ENCODE measurements around the gene PTDSS2.

DNA sequence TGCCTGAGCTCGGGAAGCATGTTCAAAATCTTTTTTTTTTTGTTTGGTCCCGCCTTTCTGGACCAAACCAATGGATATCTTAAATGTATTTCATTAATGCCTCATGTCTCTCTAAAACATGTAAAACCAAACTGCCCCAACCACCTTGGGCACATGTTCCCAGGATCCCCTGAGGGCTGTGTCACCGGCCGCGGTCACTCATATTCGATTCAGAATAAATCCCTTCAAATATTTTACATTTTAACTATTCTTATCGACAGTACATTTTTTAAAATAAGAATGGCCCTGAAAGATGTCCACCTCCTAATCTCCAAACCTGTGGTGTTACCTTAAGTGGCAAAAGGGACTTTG, 54.9 kb downstream of the PTDSS2 start:
- no peak for TF ChIP-seq CTCF (IDR thresholded peaks at IDR 0.05)
- no peak for TF ChIP-seq POLR2A (IDR thresholded peaks at IDR 0.05)

Data from heart left ventricle (tissue), 13 donors.